HCT116 (cell line): ENCODE results near the gene ZNF568. TPM values are rescaled to one million over a fixed set of nuclear protein-coding genes. Genes with fewer than 3 reads are reported as not detected.

ENCODE experiments used
- ATAC-seq: fragments of 200-7000 bp; cut with Tn5 transposase; 2 replicates; pipeline ENCODE4 v1.9.1; 2020; ENCODE audit warnings: mild to moderate bottlenecking, moderate library complexity
- BruUV-seq: library from RNA; stranded (reverse); fragments of 400-500 nt; replicated peaks from 2 replicates; lab custom pipeline; 2021; lab: Mats Ljungman, UMichigan
- CTCF ChIA-PET: fragments of 300-600 bp; sonication (Branson Sonifier 250); formaldehyde crosslinking; loops from one replicate; lab custom pipeline; 2021; ENCODE audit warnings: antibody characterized with exemption; lab: Charles Lee
- POLR2A ChIA-PET: fragments of 300-600, 350-600 bp; sonication (Branson Sonifier 250); formaldehyde crosslinking; loops from one replicate; lab custom pipeline; 2021; ENCODE audit warnings: antibody characterized with exemption; lab: Charles Lee
- RAD21 ChIA-PET, 2 experiments: fragments of 300-600 bp; sonication (Branson Sonifier 250); formaldehyde crosslinking; loops; one replicate each; lab custom pipeline; 2023; ENCODE audit warnings: low total read pairs in 2 of 2; ENCODE audit not compliant: uncharacterized antibody in 2 of 2, unreplicated experiment in 2 of 2, low non-redundant PET in 1 of 2; lab: Charles Lee
- DNase-seq: peaks from one replicate; pipeline ENCODE4 v3.0.0-alpha.2; 2010; ENCODE audit warnings: low read depth, low spot score
- H2AFZ ChIP-seq: fragments of 200-600 bp; shearing (Covaris generic), sonication (generic); 2 replicates; pipeline ENCODE4 v1.6.1; 2017; ENCODE audit warnings: low read depth, mixed run types, mixed read lengths, antibody characterized with exemption, low read length; ENCODE audit not compliant: poor library complexity, severe bottlenecking
- H3K27ac ChIP-seq: 2 replicates; pipeline ENCODE4 v1.5.1; 2012; ENCODE audit warnings: low read depth, low read length
- H3K27me3 ChIP-seq: fragments of 200-600 bp; sonication (generic); 2 replicates; pipeline ENCODE4 v1.6.1; 2016; ENCODE audit warnings: mixed run types, low read length, mixed read lengths; ENCODE audit not compliant: insufficient read depth
- H3K36me3 ChIP-seq, 2 experiments: fragments of 200-500 bp in 1 of 2; fragments of 200-600 bp in 1 of 2; sonication (Bioruptor generic) in 1 of 2; sonication (generic) in 1 of 2; 2 replicates each; pipeline versions ENCODE4 v1.5.1 to v1.6.1; 2014 to 2016; ENCODE audit warnings: low read length in 2 of 2, inconsistent platforms in 1 of 2, mixed read lengths in 1 of 2, mixed run types in 1 of 2; ENCODE audit not compliant: insufficient read depth in 2 of 2, control insufficient read depth in 1 of 2
- H3K4me1 ChIP-seq, 2 experiments: fragments of 200-600 bp in 1 of 2; sonication (generic) in 1 of 2; 2 replicates each; pipeline versions ENCODE4 v1.5.1 to v1.6.1; 2012 to 2017; ENCODE audit warnings: low read length in 2 of 2, inconsistent platforms in 1 of 2, mild to moderate bottlenecking in 1 of 2, mixed read lengths in 1 of 2, mixed run types in 1 of 2, moderate library complexity in 1 of 2; ENCODE audit not compliant: insufficient read depth in 2 of 2, control insufficient read depth in 1 of 2
- H3K4me2 ChIP-seq: fragments of 200-600 bp; sonication (generic); 2 replicates; pipeline ENCODE4 v1.6.1; 2017; ENCODE audit warnings: mixed run types, low read length, mixed read lengths
- H3K4me3 ChIP-seq, 2 experiments: fragments of 200-600 bp in 1 of 2; sonication (generic) in 1 of 2; replicated peaks in 1 of 2; 2 replicates each; pipeline ENCODE4 v1.5.1; 2011 to 2016; ENCODE audit warnings: low read length in 2 of 2, control low read depth in 1 of 2, low read depth in 1 of 2, mild to moderate bottlenecking in 1 of 2, mixed read lengths in 1 of 2, mixed run types in 1 of 2
- H3K79me2 ChIP-seq: fragments of 200-600 bp; sonication (generic); 2 replicates; pipeline ENCODE4 v1.6.1; 2017; ENCODE audit warnings: mild to moderate bottlenecking, mixed run types, low read length, moderate library complexity, mixed read lengths; ENCODE audit not compliant: insufficient read depth
- H3K9ac ChIP-seq: fragments of 200-600 bp; sonication (generic); 2 replicates; pipeline ENCODE4 v1.6.1; 2016; ENCODE audit warnings: low read length, mixed read lengths
- H3K9me2 ChIP-seq: fragments of 200-600 bp; sonication (generic), shearing (Covaris generic); 2 replicates; pipeline ENCODE4 v1.6.1; 2017; ENCODE audit warnings: mixed run types, mild to moderate bottlenecking, moderate library complexity; ENCODE audit not compliant: insufficient read depth
- H3K9me3 ChIP-seq, 2 experiments: fragments of 200-500 bp in 1 of 2; fragments of 200-600 bp in 1 of 2; sonication (Bioruptor generic) in 1 of 2; sonication (generic) in 1 of 2; 2 replicates each; pipeline ENCODE4 v1.6.1; 2014 to 2017; ENCODE audit warnings: low read length in 2 of 2, mixed read lengths in 2 of 2, inconsistent platforms in 1 of 2, low read depth in 1 of 2, mild to moderate bottlenecking in 1 of 2, mixed run types in 1 of 2, moderate library complexity in 1 of 2; ENCODE audit not compliant: control insufficient read depth in 1 of 2, insufficient read depth in 1 of 2
- H4K20me1 ChIP-seq: fragments of 200-600 bp; sonication (generic), shearing (Covaris generic); 2 replicates; pipeline ENCODE4 v1.6.1; 2017; ENCODE audit warnings: mixed run types, mild to moderate bottlenecking, moderate library complexity; ENCODE audit not compliant: insufficient read depth
- ATF3 ChIP-seq: IDR thresholded peaks from 2 replicates; pipeline ENCODE4 v1.6.1; 2012
- CBX3 ChIP-seq: IDR thresholded peaks from 2 replicates; pipeline ENCODE4 v1.6.1; 2012; ENCODE audit warnings: low read depth
- CTCF ChIP-seq, 3 experiments: fragments of 200-600 bp in 1 of 3; sonication (generic) in 1 of 3; IDR thresholded peaks in 2 of 3; conservative IDR thresholded peaks in 1 of 3; 2 replicates each; pipeline ENCODE4 v1.5.1; 2012 to 2017; ENCODE audit warnings: low read depth in 2 of 3, low read length in 2 of 3, antibody characterized with exemption in 1 of 3, borderline replicate concordance in 1 of 3, control low read depth in 1 of 3, mild to moderate bottlenecking in 1 of 3, mixed read lengths in 1 of 3, mixed run types in 1 of 3, moderate library complexity in 1 of 3; ENCODE audit not compliant: insufficient read depth in 1 of 3
- ELF1 ChIP-seq: IDR thresholded peaks from 2 replicates; pipeline ENCODE4 v1.6.1; 2012; ENCODE audit warnings: low read depth, borderline replicate concordance
- EZH2 ChIP-seq: fragments of 200-600 bp; sonication (generic); IDR thresholded peaks from 2 replicates; pipeline ENCODE4 v1.6.1; 2017; ENCODE audit warnings: antibody characterized with exemption, mixed run types
- EZH2phosphoT487 ChIP-seq: fragments of 200-600 bp; IDR thresholded peaks from 2 replicates; pipeline ENCODE4 v1.6.1; 2018; ENCODE audit warnings: antibody characterized with exemption, borderline replicate concordance
- FOSL1 ChIP-seq: IDR thresholded peaks from 2 replicates; pipeline ENCODE4 v1.6.1; 2012; ENCODE audit warnings: low read depth
- MAX ChIP-seq: IDR thresholded peaks from 2 replicates; pipeline ENCODE4 v1.6.1; 2012
- REST ChIP-seq: IDR thresholded peaks from 2 replicates; pipeline ENCODE4 v1.6.1; 2012; ENCODE audit warnings: low read depth
- SIN3A ChIP-seq: IDR thresholded peaks from 2 replicates; pipeline ENCODE4 v1.6.1; 2012; ENCODE audit warnings: low read depth
- SP1 ChIP-seq: IDR thresholded peaks from 2 replicates; pipeline ENCODE4 v1.6.1; 2012; ENCODE audit warnings: low read depth
- TCF7L2 ChIP-seq: IDR thresholded peaks from 2 replicates; pipeline ENCODE4 v1.7.0; 2011; ENCODE audit warnings: borderline replicate concordance, inconsistent platforms; ENCODE audit not compliant: insufficient read depth, insufficient read length; ENCODE audit errors: extremely low read depth
- ZFX ChIP-seq: fragments of 450-650 bp; IDR thresholded peaks from 2 replicates; pipeline ENCODE4 v1.6.1; 2017
- ZNF274 ChIP-seq: fragments of 200-500 bp; sonication (Bioruptor generic); IDR thresholded peaks from 2 replicates; pipeline ENCODE4 v1.6.1; 2014; ENCODE audit warnings: mild to moderate bottlenecking, low read depth, low read length, inconsistent platforms
- intact Hi-C: fragments of 100-400 bp; cut with micrococcal nuclease; formaldehyde crosslinking; loops from 2 replicates; pipeline ENCODE4 v1.10.0; 2022
- total RNA-seq: library from RNA; stranded (reverse); gene quantifications from one replicate; pipeline ENCODE4 v1.2.1, GENCODE V29; 2021; ENCODE audit not compliant: unreplicated experiment

Gene ZNF568
- total RNA-seq, 1 experiment from 2014 or later, result not detected

GRCh38 chr19:36939153-36939552 lies 23.0 kb downstream of the ZNF568 start:
- H3K4me1 ChIP-seq, result no peaks in the 10 kb centered on the region
- no peak overlapping the region for H3K4me2 ChIP-seq
- intact Hi-C loops, result no loop called here
- ChIA-PET CTCF (no interaction called here), RAD21 (no interaction called here), POLR2A (no interaction called here)
- H3K9me2 ChIP-seq, result no peaks in the 10 kb centered on the region
- no peaks in the 10 kb centered on the region for H3K36me3 ChIP-seq
- H3K27ac ChIP-seq, result no peak overlapping the region
- H3K27me3 ChIP-seq, result no peaks in the 10 kb centered on the region
- TF ChIP-seq ELF1, result no peak
- TF ChIP-seq REST, result no peak
- no peak for TF ChIP-seq MAX
- no peak for TF ChIP-seq CTCF (IDR thresholded peaks at IDR 0.05 in 2 of 3, conservative IDR thresholded peaks at IDR 0.05 in 1 of 3; ENCODE audit: borderline replicate concordance in 1 of 3, insufficient read depth in 1 of 3, low read depth in 2 of 3, low read length in 2 of 3)
- TF ChIP-seq ZFX, result no peak
- no peak for TF ChIP-seq ZNF274
- TF ChIP-seq CBX3, result no peak
- TF ChIP-seq EZH2, result no peak
- no peak for TF ChIP-seq SP1
- no peak for TF ChIP-seq FOSL1
- no peak for TF ChIP-seq SIN3A
- TF ChIP-seq ATF3, result no peak
- no peak for TF ChIP-seq TCF7L2
- no peak for TF ChIP-seq EZH2phosphoT487
- H3K79me2 ChIP-seq, result no peaks in the 10 kb centered on the region
- no peak overlapping the region for H3K4me3 ChIP-seq
- ATAC-seq (no peak), DNase-seq (no peak)
- no peaks in the 10 kb centered on the region for H4K20me1 ChIP-seq
- H3K9me3 ChIP-seq, result peaks cover 8 to 23% of the 10 kb centered on the region in 2 experiments; a peak in 2 of 4 replicates
- no peak overlapping the region for H3K9ac ChIP-seq
- BruUV-seq, result no TSS peak
- no peak overlapping the region for H2AFZ ChIP-seq
